ENCODE measurements around the gene RAB27B.

DNA sequence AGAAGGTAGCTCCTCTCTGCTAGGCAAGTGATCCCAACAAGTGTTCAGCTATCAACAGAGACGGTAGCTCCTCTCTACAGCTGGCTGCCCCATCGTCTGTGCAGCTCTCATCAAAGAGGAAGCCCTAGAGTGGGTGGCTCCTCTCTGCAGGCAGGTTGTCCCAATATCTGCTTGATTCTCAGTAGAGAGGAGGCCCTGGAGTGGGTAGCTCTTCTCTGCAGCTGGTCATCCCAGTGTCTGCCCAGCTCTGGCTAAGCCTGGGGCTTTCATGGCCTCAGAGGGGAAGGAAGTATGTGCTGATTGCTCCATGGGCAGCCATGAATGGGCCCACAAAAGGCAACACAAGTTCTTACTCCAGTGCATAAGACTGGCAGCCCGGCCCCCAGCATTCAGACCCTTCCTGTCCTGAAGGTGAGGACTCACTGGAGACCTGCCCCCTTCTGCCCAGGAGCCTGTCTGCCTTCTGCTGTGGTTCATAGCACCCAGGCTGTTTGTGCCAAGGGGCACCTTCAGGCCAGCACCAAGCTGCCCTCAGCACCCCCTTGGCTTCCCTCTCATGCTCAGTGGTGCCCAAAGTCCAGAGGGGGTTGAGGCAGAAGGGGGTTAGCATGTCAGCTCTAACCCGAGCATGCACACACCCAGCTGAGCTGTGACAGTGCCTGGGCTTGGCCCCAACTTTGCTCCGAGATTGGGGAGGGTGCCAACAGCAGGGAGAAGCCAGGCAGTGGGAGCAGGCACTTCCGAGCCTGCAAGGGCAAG is 82.1 kb downstream of the RAB27B start:
- TF ChIP-seq EZH2 (IDR thresholded peaks at IDR 0.05; ENCODE audit: borderline replicate concordance, low read length), result no peak
- TF ChIP-seq, protein P1, sequence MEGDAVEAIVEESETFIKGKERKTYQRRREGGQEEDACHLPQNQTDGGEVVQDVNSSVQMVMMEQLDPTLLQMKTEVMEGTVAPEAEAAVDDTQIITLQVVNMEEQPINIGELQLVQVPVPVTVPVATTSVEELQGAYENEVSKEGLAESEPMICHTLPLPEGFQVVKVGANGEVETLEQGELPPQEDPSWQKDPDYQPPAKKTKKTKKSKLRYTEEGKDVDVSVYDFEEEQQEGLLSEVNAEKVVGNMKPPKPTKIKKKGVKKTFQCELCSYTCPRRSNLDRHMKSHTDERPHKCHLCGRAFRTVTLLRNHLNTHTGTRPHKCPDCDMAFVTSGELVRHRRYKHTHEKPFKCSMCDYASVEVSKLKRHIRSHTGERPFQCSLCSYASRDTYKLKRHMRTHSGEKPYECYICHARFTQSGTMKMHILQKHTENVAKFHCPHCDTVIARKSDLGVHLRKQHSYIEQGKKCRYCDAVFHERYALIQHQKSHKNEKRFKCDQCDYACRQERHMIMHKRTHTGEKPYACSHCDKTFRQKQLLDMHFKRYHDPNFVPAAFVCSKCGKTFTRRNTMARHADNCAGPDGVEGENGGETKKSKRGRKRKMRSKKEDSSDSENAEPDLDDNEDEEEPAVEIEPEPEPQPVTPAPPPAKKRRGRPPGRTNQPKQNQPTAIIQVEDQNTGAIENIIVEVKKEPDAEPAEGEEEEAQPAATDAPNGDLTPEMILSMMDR (conservative IDR thresholded peaks at IDR 0.05 in 1 of 2, IDR thresholded peaks at IDR 0.05 in 1 of 2; ENCODE audit: extremely low read depth in 1 of 2, insufficient read depth in 1 of 2, low read depth in 1 of 2, low read length in 2 of 2), result no peak

All from mammary epithelial cell (primary cell).